CD4-positive, alpha-beta T cell (primary cell): ENCODE measurements around the gene CSNK2A1. TPM values are rescaled to one million over a fixed set of nuclear protein-coding genes. Genes with fewer than 3 reads are reported as not detected.

Experiments used
- ATAC-seq: fragments of 200-7000 bp; cut with Tn5 transposase; one replicate; pipeline ENCODE4 v1.10.0; 2022; ENCODE audit warnings: mild to moderate bottlenecking; ENCODE audit not compliant: poor library complexity
- CTCF ChIA-PET: fragments of 350-600 bp; sonication (Branson Sonifier 250); formaldehyde crosslinking; loops from one replicate; lab custom pipeline; 2021; ENCODE audit warnings: antibody characterized with exemption, inconsistent platforms; lab: Charles Lee
- POLR2A ChIA-PET: fragments of 350-600 bp; sonication (Branson Sonifier 250); formaldehyde crosslinking; loops from one replicate; lab custom pipeline; 2021; ENCODE audit warnings: antibody characterized with exemption, inconsistent platforms; lab: Charles Lee
- DNase-seq, 14 experiments: peaks; one replicate each; pipeline ENCODE4 v3.0.0-alpha.2; 2013 to 2020; ENCODE audit warnings: mixed read lengths in 2 of 14
- H3K27ac ChIP-seq, 2 donors: one replicate each; pipeline versions ENCODE4 v1.5.1 to v1.7.0; 2013; ENCODE audit warnings: low read length in 2 of 2, low read depth in 1 of 2, mild to moderate bottlenecking in 1 of 2
- H3K27me3 ChIP-seq, 2 experiments: 1 replicate in 1 of 2; 2 replicates in 1 of 2; pipeline versions ENCODE4 v1.6.1 to v1.7.0; 2013; ENCODE audit warnings: low read length in 2 of 2, control low read depth in 1 of 2, mild to moderate bottlenecking in 1 of 2, moderate library complexity in 1 of 2; ENCODE audit not compliant: insufficient read depth in 2 of 2, control insufficient read depth in 1 of 2
- H3K36me3 ChIP-seq: one replicate; pipeline ENCODE4 v1.6.1; 2013; ENCODE audit warnings: low read length, control low read depth; ENCODE audit not compliant: insufficient read depth
- H3K4me1 ChIP-seq: one replicate; pipeline ENCODE4 v1.6.1; 2013; ENCODE audit warnings: low read length, control low read depth; ENCODE audit not compliant: insufficient read depth
- H3K4me3 ChIP-seq: one replicate; pipeline ENCODE4 v1.5.1; 2013; ENCODE audit warnings: mild to moderate bottlenecking, low read length, moderate library complexity
- H3K9me3 ChIP-seq, 2 experiments: 1 replicate in 1 of 2; 2 replicates in 1 of 2; pipeline versions ENCODE4 v1.6.1 to v1.7.0; 2013; ENCODE audit warnings: low read length in 2 of 2, mild to moderate bottlenecking in 2 of 2, control low read depth in 1 of 2, moderate library complexity in 1 of 2; ENCODE audit not compliant: control insufficient read depth in 1 of 2, insufficient read depth in 1 of 2
- H3K27ac Mint-ChIP-seq: one replicate; pipeline ENCODE4 v1.8.0; 2020; ENCODE audit warnings: mixed read lengths
- H3K27me3 Mint-ChIP-seq: one replicate; pipeline ENCODE4 v1.8.0; 2021; ENCODE audit warnings: mixed read lengths
- H3K36me3 Mint-ChIP-seq: one replicate; pipeline ENCODE4 v1.8.0; 2021; ENCODE audit warnings: low read depth, mixed read lengths
- H3K4me1 Mint-ChIP-seq: one replicate; pipeline ENCODE4 v1.8.0; 2021; ENCODE audit warnings: low read depth, mixed read lengths
- H3K4me3 Mint-ChIP-seq: one replicate; pipeline ENCODE4 v1.8.0; 2020; ENCODE audit warnings: mild to moderate bottlenecking, mixed read lengths
- H3K9me3 Mint-ChIP-seq: one replicate; pipeline ENCODE4 v1.8.0; 2020; ENCODE audit warnings: mixed read lengths
- intact Hi-C, 2 experiments: fragments of 100-400 bp; cut with DNase I in 1 of 2; cut with micrococcal nuclease in 1 of 2; formaldehyde crosslinking; loops; one replicate each; pipeline versions ENCODE4 v1.15.1 to v1.9.0; 2023 to 2025; cut with DNase I, micrococcal nuclease
- total RNA-seq, 174 experiments: library from RNA in 2 of 174; stranded (reverse) in 2 of 174; gene quantifications; one replicate each; pipeline ENCODE4 v1.2.3 and lab custom pipeline; 2021 to 2026
- TF ChIP-seq, protein P1 (sequence below): fragments of 200-600 bp; IDR thresholded peaks from one replicate; pipeline ENCODE4 v1.8.0; 2022; ENCODE audit warnings: antibody characterized with exemption, mild to moderate bottlenecking

Gene CSNK2A1
- total RNA-seq, 2 experiments from 2014 or later = 55.5 to 56.9 TPM

DNA sequence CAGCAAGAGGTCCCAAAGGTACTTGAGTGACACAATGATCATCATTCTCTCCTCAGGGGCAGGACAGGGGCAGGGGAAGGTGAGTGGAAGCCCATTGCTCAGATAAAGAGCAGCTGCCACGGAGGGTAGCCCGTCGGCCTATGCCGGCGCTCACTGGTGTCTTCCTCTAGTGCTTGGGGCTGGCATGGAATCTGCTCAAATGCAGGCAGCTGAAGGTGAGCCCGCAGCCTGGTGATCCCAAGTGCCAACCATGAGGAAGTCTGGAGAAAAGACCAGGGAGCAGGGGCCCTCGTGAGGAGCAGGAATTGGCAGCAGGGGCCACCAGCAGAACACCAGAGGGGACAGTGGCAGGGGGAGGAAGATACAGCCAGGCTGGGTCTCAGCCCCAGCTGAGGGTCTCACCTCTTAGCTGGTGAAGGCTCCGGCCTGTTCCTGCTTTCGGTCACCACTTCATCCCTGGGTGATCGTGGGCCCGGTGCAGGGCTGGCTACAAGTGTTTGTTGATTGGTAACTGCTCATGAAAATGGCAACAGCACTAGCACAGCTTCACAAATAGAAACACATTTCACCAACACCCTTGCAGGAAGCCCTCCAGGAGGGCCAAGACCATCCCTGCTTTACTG is 110.8 kb downstream of the CSNK2A1 start:
- Histone ChIP-seq H3K4me1 (peaks cover 38% of the 10 kb centered on the region), H3K27me3 (no peaks in the 10 kb centered on the region), H3K4me3 (no peak overlapping the region), H3K9me3 (no peaks in the 10 kb centered on the region), H3K36me3 (peaks cover 64% of the 10 kb centered on the region), H3K27ac (peak overlapping the region in 1 of 2 donors; percentile 3)
- CTCF ChIA-PET = interaction anchor here (1.0 kb wide), 1 partner anchor 25 kb away, joined by 3 read pairs; no protein-coding TSS in a partner anchor
- H3K9me3 Mint-ChIP-seq = no peaks in the 10 kb centered on the region
- ATAC-seq (no peak), DNase-seq (no peak)
- H3K27ac Mint-ChIP-seq = peak overlapping the region; percentile 76
- POLR2A ChIA-PET = no interaction called here
- intact Hi-C loops = no loop called here
- H3K27me3 Mint-ChIP-seq = no peaks in the 10 kb centered on the region
- peaks cover 38% of the 10 kb centered on the region for H3K4me1 Mint-ChIP-seq
- TF ChIP-seq, protein P1, sequence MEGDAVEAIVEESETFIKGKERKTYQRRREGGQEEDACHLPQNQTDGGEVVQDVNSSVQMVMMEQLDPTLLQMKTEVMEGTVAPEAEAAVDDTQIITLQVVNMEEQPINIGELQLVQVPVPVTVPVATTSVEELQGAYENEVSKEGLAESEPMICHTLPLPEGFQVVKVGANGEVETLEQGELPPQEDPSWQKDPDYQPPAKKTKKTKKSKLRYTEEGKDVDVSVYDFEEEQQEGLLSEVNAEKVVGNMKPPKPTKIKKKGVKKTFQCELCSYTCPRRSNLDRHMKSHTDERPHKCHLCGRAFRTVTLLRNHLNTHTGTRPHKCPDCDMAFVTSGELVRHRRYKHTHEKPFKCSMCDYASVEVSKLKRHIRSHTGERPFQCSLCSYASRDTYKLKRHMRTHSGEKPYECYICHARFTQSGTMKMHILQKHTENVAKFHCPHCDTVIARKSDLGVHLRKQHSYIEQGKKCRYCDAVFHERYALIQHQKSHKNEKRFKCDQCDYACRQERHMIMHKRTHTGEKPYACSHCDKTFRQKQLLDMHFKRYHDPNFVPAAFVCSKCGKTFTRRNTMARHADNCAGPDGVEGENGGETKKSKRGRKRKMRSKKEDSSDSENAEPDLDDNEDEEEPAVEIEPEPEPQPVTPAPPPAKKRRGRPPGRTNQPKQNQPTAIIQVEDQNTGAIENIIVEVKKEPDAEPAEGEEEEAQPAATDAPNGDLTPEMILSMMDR = no peak
- H3K36me3 Mint-ChIP-seq = peaks cover 59% of the 10 kb centered on the region
- H3K4me3 Mint-ChIP-seq = no peak overlapping the region

- Histone ChIP-seq H3K4me3 (no peak overlapping the region), H3K27me3 (no peaks in the 10 kb centered on the region), H3K36me3 (peaks cover 69% of the 10 kb centered on the region), H3K9me3 (no peaks in the 10 kb centered on the region), H3K4me1 (peaks cover 32% of the 10 kb centered on the region), H3K27ac (no peak overlapping the region)
- H3K4me3 Mint-ChIP-seq = no peak overlapping the region
- peaks cover 32% of the 10 kb centered on the region for H3K4me1 Mint-ChIP-seq
- TF ChIP-seq, protein P1 = no peak
- ATAC-seq (no peak), DNase-seq (no peak)
- no peaks in the 10 kb centered on the region for H3K27me3 Mint-ChIP-seq
- ChIA-PET POLR2A (no interaction called here), CTCF (no interaction called here)
- H3K9me3 Mint-ChIP-seq = no peaks in the 10 kb centered on the region
- no peak overlapping the region for H3K27ac Mint-ChIP-seq
- peaks cover 54% of the 10 kb centered on the region for H3K36me3 Mint-ChIP-seq
- intact Hi-C loops = no loop called here
These were observed 111.4 kb downstream of the CSNK2A1 start for GRCh38 chr20:432208-432607.

- H3K36me3 ChIP-seq = peaks cover 66% of the 10 kb centered on the region
- H3K36me3 Mint-ChIP-seq = peaks cover 54% of the 10 kb centered on the region
These were observed 112.3 kb downstream of the CSNK2A1 start for GRCh38 chr20:431012-431904.

More at GRCh38 chr20:431012-431904, 112.3 kb downstream of the CSNK2A1 start:
- Histone ChIP-seq H3K9me3 (no peaks in the 10 kb centered on the region), H3K4me3 (no peak overlapping the region), H3K4me1 (peaks cover 25% of the 10 kb centered on the region), H3K27ac (peak overlapping the region in 1 of 2 donors; percentile 32), H3K27me3 (no peaks in the 10 kb centered on the region)
- H3K27me3 Mint-ChIP-seq = no peaks in the 10 kb centered on the region
- ChIA-PET POLR2A (interaction anchor here (0.5 to 1.5 kb wide), 3 partner anchors 24 to 45 kb away, joined by 3 to 4 read pairs (median 4); no protein-coding TSS in a partner anchor), CTCF (interaction anchor here (0.6 to 1.3 kb wide), 5 partner anchors 14 to 77 kb away, joined by 3 to 5 read pairs (median 3); no protein-coding TSS in a partner anchor)
- TF ChIP-seq, protein P1 = peak; percentile 33
- peak; percentile 37 for ATAC-seq
- H3K4me3 Mint-ChIP-seq = no peak overlapping the region
- peak in 9 of 14 experiments; percentile 10 to 71 (median 27) for DNase-seq
- no peaks in the 10 kb centered on the region for H3K9me3 Mint-ChIP-seq
- peaks cover 31% of the 10 kb centered on the region for H3K4me1 Mint-ChIP-seq
- H3K27ac Mint-ChIP-seq = no peak overlapping the region
- intact Hi-C loops = loop anchor here (1.0 to 2.0 kb wide), 3 partner anchors 47 to 77 kb away; no protein-coding TSS in a partner anchor
